Cortex of kidney (tissue), 1 donor: ENCODE measurements around the gene RIPPLY3.

Experiments
- DNase-seq: peaks from one replicate; lab custom pipeline; 2025; lab: John Stamatoyannopoulos, UW

Gene RIPPLY3

DNA sequence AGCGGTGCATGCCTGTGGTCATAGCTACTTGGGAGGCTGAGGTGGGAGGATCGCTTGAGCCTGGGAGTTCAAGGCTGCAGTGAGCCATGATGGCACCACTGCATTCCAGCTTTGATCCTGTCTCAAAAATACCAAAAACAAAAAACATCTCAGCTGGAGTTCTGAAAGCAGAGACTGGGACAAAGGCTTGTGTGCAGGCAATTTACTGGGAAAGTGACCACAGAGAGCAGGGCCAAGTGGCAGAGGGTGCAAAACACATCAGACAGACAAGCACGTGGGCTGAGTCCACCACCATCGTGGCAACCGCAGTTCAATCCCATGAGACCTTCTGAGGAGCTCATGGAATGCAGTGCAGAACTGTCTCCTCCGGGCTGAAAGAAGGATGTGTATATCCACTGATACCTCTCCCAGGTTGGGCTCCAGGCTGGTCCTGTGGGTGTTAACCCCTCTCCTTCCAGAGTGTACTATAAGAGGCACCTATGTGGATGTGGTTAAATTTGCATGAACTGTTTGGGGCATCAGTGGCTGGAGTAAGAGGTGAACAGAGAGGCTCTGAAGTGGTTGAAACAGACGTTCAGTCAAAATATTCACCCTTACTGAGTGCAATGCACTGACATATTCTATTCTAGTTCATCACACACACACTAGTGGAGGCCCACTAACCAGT is 55.6 kb downstream of the RIPPLY3 start:
- no peak for DNase-seq

DNA sequence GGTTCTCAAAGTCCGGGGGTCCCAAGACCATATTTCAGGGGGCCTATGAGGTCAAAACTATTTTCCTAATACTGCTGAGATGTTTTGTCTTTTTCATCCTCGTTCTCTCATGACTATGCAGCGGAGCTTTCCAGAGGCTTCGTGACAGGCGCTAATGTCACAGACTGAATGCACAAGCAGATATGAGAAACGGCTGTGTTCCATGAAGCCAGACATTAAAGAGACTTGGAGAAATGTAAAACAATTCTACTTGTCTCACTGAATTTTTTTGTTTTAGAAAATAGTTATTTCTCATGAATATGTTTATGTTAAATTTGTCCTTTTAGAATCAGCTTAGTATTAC is 56.1 kb downstream of the RIPPLY3 start:
- no peak for DNase-seq

DNA sequence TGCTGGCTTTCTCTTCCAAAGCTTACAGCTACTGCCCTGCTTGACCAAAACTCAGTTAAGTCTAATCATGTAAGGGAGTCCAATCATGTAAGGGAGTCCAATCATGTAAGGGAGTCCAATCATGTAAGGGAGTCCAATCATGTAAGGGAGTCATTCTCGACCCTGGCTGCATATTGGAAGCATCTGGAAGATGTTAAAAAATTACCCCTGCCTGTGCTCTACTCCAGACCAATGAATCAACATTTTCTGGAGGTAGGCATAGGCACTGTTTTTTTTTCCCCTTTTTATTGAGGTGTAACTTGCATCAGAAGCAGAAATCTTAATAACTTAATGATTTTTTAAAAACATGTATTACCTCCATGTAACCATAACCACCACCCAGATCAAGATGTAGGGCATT is 56.9 kb downstream of the RIPPLY3 start:
- DNase-seq, result no peak

DNA sequence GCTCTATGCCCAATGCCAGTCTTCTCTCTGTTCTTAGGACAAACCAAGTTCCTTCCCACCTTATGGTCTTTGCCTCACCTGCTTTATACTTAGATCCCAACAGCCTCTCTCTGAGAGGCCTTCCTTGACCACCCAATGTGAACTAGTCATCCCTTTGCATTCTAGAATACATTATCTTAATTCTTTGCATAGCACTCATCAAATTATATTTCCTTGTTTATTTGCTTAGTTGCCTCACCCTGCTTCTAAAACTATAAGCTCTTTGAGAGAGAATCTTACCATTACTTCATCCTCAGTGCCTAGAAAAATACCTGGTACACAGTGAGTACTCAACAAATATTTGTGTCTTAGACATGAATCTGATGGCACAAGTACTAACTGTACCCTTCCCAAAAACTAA is 58.3 kb downstream of the RIPPLY3 start:
- DNase-seq, result no peak

DNA sequence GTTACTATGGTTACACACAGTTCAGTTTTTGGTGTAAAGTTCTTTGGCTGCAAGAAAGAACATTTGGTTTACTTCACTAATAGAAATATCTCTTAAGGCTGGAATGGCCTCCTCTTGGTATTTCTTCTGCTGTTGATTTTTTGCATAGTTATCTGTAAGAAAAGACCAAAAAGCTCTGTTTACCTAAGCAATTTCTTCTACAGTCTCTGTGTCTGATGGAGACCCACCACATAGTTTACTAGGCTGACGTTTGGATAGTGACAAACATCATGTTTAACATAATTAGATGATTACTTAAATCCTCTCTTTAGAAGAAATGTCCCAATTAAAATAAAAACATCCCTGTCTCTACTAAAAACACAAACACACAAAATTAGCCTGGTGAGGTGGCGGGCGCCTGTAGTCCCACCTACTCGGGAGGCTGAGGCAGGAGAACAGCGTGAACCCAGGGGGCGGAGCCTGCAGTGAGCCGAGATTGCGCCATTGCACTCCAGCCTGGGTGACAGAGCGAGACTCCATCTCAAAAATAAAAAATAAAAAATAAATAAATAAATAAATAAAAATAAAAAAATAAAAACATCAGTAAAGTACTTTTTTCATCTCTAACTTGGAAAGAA is 59.2 kb downstream of the RIPPLY3 start:
- DNase-seq, result no peak
